HEK293T (cell line): ENCODE measurements around the gene NCOA7.
A peak's percentile ranks its signal among the peaks of the same experiment; 100 is the strongest.
"Not testable (repeated sequence)": the region's sequence is repeated elsewhere in the genome, so short reads cannot be mapped to it uniquely, and the experiment has no call there.

Source experiments
- CTCF ChIA-PET: fragments of 350-600 bp; formaldehyde crosslinking; extraction: SDS; loops from one replicate; lab custom pipeline; 2021; ENCODE audit warnings: antibody characterized with exemption, inconsistent platforms; lab: Yijun Ruan, JAX
- POLR2A ChIA-PET: fragments of 350-600 bp; formaldehyde crosslinking; extraction: SDS; loops from one replicate; lab custom pipeline; 2020; ENCODE audit warnings: antibody characterized with exemption, inconsistent platforms; lab: Yijun Ruan, JAX
- DNase-seq: peaks from one replicate; pipeline ENCODE4 v3.0.0; 2012; ENCODE audit warnings: mixed read lengths; ENCODE audit errors: extremely low spot score
- ARNT ChIP-seq: fragments of 450-650 bp; IDR thresholded peaks from 2 replicates; pipeline ENCODE4 v1.6.1; 2017; ENCODE audit warnings: mild to moderate bottlenecking
- BHLHE40 ChIP-seq: fragments of 450-650 bp; IDR thresholded peaks from 2 replicates; pipeline ENCODE4 v1.6.1; 2016; ENCODE audit warnings: mild to moderate bottlenecking, moderate library complexity, borderline replicate concordance
- CTBP1 ChIP-seq: fragments of 450-650 bp; IDR thresholded peaks from 2 replicates; pipeline ENCODE4 v1.6.1; 2016; ENCODE audit warnings: borderline replicate concordance
- ELF4 ChIP-seq: fragments of 450-650 bp; IDR thresholded peaks from 2 replicates; pipeline ENCODE4 v1.6.1; 2017; ENCODE audit warnings: antibody characterized with exemption
- FOXA1 ChIP-seq: fragments of 450-650 bp; IDR thresholded peaks from 2 replicates; pipeline ENCODE4 v1.6.1; 2016; ENCODE audit warnings: mild to moderate bottlenecking
- FOXK2 ChIP-seq: fragments of 450-650 bp; IDR thresholded peaks from 2 replicates; pipeline ENCODE4 v1.6.1; 2016; ENCODE audit warnings: mild to moderate bottlenecking
- FOXM1 ChIP-seq: fragments of 450-650 bp; IDR thresholded peaks from 2 replicates; pipeline ENCODE4 v1.6.1; 2017; ENCODE audit warnings: mild to moderate bottlenecking, borderline replicate concordance
- HDGF ChIP-seq: fragments of 450-650 bp; IDR thresholded peaks from 2 replicates; pipeline ENCODE4 v1.6.1; 2017; ENCODE audit warnings: antibody characterized with exemption, borderline replicate concordance
- L3MBTL2 ChIP-seq: fragments of 450-650 bp; conservative IDR thresholded peaks from 2 replicates; pipeline ENCODE4 v1.6.1; 2016; ENCODE audit warnings: mild to moderate bottlenecking
- LEF1 ChIP-seq: fragments of 450-650 bp; IDR thresholded peaks from 2 replicates; pipeline ENCODE4 v1.6.1; 2017; ENCODE audit warnings: mild to moderate bottlenecking, borderline replicate concordance
- NFRKB ChIP-seq: fragments of 450-650 bp; IDR thresholded peaks from 2 replicates; pipeline ENCODE4 v1.6.1; 2016; ENCODE audit warnings: mild to moderate bottlenecking, moderate library complexity
- SP1 ChIP-seq: fragments of 450-650 bp; IDR thresholded peaks from 2 replicates; pipeline ENCODE4 v1.6.1; 2017
- SUZ12 ChIP-seq: fragments of 450-650 bp; IDR thresholded peaks from 2 replicates; pipeline ENCODE4 v1.6.1; 2016; ENCODE audit warnings: mild to moderate bottlenecking
- TARDBP ChIP-seq: fragments of 450-650 bp; IDR thresholded peaks from 2 replicates; pipeline ENCODE4 v1.6.1; 2016
- ZNF384 ChIP-seq: fragments of 450-650 bp; IDR thresholded peaks from 2 replicates; pipeline ENCODE4 v1.6.1; 2016
- TF ChIP-seq, protein P1 (sequence below): fragments of 450-650 bp; IDR thresholded peaks from 2 replicates; pipeline ENCODE4 v1.6.1; 2016

The NCOA7 gene

DNA sequence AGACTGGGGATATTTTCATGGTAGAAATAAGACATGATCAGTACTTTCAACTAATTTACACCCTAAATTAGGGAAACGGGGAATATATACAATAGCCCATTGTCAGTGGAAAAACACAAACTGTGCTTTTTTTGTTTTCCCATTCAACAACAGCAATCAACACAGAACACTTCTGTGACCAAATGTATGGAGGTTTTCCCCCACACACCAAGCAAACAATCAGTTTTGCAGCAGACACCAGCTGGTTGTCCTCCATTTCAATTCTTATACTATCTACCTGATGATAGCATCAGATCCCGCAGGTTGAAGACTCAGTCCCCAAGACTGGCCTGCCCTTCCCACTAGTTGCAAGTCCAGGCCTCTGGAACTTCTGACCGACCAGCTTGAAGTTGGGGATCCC lies 170.4 kb downstream of the NCOA7 start:
- CTCF ChIA-PET: interaction anchor here (0.8 to 1.4 kb wide), 3 partner anchors 14 to 55 kb away, joined by 3 to 4 read pairs (median 3); partner anchors contain the start of gene TRMT11
- no peak for DNase-seq
- no peak for TF ChIP-seq LEF1
- no peak for TF ChIP-seq NFRKB
- TF ChIP-seq, protein P1, sequence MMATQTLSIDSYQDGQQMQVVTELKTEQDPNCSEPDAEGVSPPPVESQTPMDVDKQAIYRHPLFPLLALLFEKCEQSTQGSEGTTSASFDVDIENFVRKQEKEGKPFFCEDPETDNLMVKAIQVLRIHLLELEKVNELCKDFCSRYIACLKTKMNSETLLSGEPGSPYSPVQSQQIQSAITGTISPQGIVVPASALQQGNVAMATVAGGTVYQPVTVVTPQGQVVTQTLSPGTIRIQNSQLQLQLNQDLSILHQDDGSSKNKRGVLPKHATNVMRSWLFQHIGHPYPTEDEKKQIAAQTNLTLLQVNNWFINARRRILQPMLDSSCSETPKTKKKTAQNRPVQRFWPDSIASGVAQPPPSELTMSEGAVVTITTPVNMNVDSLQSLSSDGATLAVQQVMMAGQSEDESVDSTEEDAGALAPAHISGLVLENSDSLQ: no peak
- TF ChIP-seq CTBP1: no peak
- TF ChIP-seq FOXM1: no peak
- no peak for TF ChIP-seq ZNF384
- TF ChIP-seq ELF4: no peak
- POLR2A ChIA-PET: interaction anchor here (0.8 to 1.8 kb wide), 3 partner anchors 25 to 170 kb away, joined by 3 to 6 read pairs (median 3); partner anchors contain the start of genes NCOA7 and TRMT11

DNA sequence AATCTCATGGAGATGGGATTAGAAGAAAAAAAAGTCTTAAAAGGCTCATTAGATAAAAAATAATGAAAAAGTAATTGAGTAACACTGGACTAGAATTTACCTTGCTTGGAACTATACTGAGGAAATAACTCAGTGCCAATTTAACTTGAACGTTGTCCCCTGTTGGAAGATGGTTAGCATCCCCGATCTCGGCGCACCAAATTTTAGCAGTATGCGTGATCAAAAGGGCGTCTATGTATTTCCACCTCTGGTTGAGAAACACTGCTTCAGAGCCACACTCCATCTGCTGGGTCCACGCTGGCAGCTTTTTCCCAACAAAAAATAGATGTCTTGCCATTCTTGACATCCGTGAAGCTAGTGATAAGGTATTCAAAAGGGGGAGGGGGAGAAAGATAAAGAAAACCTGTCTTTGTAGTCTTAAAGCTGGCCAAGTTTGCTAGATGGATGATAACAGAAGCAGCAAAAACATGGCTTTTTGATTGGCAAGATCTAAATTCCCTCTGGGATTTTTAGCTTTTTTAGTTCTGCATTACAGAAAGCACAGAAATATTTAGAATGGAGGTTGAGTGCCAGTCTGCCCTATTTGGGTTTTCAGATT lies 172.2 kb downstream of the NCOA7 start:
- DNase-seq: no peak
- TF ChIP-seq FOXA1: no peak
- no peak for TF ChIP-seq HDGF
- TF ChIP-seq SP1: no peak
- no peak for TF ChIP-seq SUZ12
- TF ChIP-seq CTBP1: no peak
- no peak for TF ChIP-seq NFRKB
- no peak for TF ChIP-seq FOXM1
- TF ChIP-seq BHLHE40: no peak
- TF ChIP-seq ELF4: no peak
- no peak for TF ChIP-seq ARNT
- TF ChIP-seq, protein P1: no peak
- no peak for TF ChIP-seq L3MBTL2
- TF ChIP-seq FOXK2: no peak
- ChIA-PET POLR2A (interaction anchor here (1.8 kb wide), 1 partner anchor 23 kb away, joined by 6 read pairs; the partner anchor contains the start of gene TRMT11), CTCF (interaction anchor here (0.8 to 1.5 kb wide), 2 partner anchors 11 to 216 kb away, joined by 3 to 4 read pairs; no protein-coding TSS in a partner anchor)

DNA sequence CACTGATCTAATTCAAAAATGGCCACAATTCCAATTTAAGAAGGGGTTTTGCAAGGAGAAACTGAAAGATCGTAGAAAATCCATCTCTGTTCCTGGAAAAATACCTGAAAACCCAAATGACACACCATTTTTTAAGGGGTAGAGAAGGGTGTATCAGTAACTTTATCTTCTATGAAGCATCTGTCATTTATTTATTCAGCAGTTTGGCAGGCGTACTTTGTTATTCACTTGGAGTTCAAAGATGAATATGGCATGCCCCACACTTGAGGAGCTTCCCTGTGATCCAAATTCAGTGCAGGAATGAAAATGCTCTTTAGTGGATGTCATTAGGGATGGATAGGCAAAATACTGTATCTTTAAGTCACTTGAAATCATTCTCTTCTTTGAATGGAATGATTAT lies 173.1 kb downstream of the NCOA7 start:
- no peak for DNase-seq
- ChIA-PET POLR2A (interaction anchor here (1.4 to 1.8 kb wide), 2 partner anchors 7 to 22 kb away, joined by 6 read pairs; partner anchors contain the start of genes HINT3 and TRMT11), CTCF (interaction anchor here (0.9 to 1.5 kb wide), 2 partner anchors 8 to 11 kb away, joined by 3 to 4 read pairs; no protein-coding TSS in a partner anchor)
- TF ChIP-seq CTBP1: no peak
- no peak for TF ChIP-seq TARDBP
- TF ChIP-seq, protein P1: no peak
- TF ChIP-seq FOXM1: no peak
- TF ChIP-seq SP1: no peak
- no peak for TF ChIP-seq BHLHE40
- no peak for TF ChIP-seq ARNT
- no peak for TF ChIP-seq SUZ12
- no peak for TF ChIP-seq NFRKB
- no peak for TF ChIP-seq HDGF
- no peak for TF ChIP-seq FOXK2
- TF ChIP-seq L3MBTL2: no peak
- TF ChIP-seq FOXA1: no peak
- TF ChIP-seq ZNF384: no peak
- TF ChIP-seq LEF1: no peak
- TF ChIP-seq ELF4: no peak

DNA sequence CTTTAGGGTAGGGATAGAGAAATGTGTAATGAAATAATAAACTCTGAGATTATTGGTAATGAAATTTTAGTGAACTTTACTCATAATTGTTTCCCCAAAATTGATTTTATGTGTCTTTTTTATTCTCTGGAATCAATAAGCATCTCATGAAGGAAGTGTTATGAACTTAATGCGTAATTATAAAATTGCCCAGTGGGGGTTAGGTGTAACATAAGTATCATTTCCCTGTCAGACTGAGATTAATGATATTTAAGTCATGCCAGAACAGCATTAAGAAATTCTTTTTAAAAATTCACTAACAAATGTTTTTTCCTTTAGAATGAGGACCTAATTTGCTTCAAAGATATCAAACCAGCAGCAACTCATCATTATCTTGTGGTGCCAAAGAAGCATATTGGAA lies 175.8 kb downstream of the NCOA7 start:
- POLR2A ChIA-PET: no interaction called here
- CTCF ChIA-PET: no interaction called here
- no peak for DNase-seq
- TF ChIP-seq, protein P1: peak; percentile 41; the same call in 1 of the 2 replicates
- no peak for TF ChIP-seq SP1

DNA sequence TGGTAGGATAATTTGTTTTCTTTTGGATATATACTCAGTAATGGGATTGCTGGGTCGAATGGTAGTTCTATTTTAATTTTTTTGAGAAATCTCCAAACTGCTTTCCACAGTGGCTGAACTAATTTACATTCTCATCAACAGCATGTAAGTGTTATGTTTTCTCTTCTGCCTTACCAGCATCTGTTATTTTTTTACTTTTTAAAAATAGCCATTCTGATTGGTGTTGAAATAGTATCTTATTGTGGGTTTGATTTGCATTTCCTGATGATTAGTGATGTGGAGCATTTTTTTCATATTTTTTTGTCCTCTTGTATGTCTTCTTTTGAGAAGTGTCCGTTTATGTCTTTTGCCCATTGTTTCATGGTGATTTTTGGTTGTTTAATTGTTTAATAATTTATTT lies 177.7 kb downstream of the NCOA7 start:
- TF ChIP-seq HDGF: no peak
- TF ChIP-seq FOXM1: no peak
- no peak for TF ChIP-seq LEF1
- no peak for DNase-seq
- ChIA-PET POLR2A (no interaction called here), CTCF (no interaction called here)

DNA sequence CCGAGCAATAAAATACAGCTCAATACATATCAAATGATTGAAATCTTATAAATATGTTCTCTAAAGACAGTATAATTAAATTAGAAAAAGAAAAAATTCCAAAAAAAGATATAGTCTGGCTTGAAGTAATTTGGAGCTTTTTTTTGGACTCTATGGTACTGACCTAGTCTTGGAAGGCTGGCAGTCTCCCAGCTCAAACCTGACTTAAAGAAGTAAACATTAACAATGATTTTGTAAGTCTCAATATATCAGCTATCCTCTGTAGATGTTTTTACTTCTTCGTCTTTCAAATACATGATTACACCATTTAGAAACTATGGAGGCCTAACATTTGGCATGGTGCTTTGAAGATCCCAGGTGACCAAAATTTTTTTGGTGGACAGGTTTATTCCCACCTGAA lies 180.0 kb downstream of the NCOA7 start:
- no peak for DNase-seq
- ChIA-PET CTCF (interaction anchor here (0.7 to 1.8 kb wide), 3 partner anchors 13 to 64 kb away, joined by 4 to 9 read pairs (median 4); no protein-coding TSS in a partner anchor), POLR2A (interaction anchor here (0.8 to 2.4 kb wide), 4 partner anchors 15 to 190 kb away, joined by 3 to 9 read pairs (median 6); partner anchors contain the start of genes HINT3, NCOA7 and TRMT11)
- TF ChIP-seq ELF4: no peak
- no peak for TF ChIP-seq BHLHE40
- TF ChIP-seq FOXA1: no peak
- no peak for TF ChIP-seq FOXK2
- no peak for TF ChIP-seq NFRKB
- TF ChIP-seq CTBP1: no peak
- TF ChIP-seq SP1: no peak
- TF ChIP-seq, protein P1: no peak
- no peak for TF ChIP-seq ARNT
- no peak for TF ChIP-seq HDGF
- no peak for TF ChIP-seq SUZ12

DNA sequence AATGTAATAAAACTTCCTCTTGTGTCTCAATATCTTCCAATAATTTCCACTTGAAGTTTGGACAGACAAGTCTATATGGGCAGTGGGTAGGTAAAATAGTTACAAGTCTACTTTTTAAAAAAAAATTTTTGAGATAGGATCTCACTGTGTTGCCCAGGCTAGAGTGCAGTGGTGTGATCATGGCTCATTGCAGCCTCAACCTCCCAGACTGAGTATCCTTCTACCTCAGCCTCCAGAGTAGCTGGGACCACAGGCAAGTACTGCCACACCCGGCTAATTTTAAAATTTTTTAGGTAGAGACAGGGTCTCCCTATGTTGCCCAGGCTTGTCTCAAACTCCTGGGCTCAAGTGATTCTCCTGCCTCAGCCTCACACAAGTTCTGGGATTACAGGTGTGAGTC lies 181.7 kb downstream of the NCOA7 start:
- CTCF ChIA-PET: interaction anchor here (0.7 kb wide), 1 partner anchor 66 kb away, joined by 6 read pairs; no protein-coding TSS in a partner anchor
- DNase-seq, POLR2A ChIA-PET: not testable (repeated sequence)
